HG02763 (cell line): ENCODE measurements around the gene UGCG.
"Not testable (repeated sequence)": the region's sequence is repeated elsewhere in the genome, so short reads cannot be mapped to it uniquely, and the experiment has no call there.

ENCODE experiments used
- ATAC-seq: cut with Tn5 transposase; IDR thresholded peaks from one replicate; pipeline ENCODE4 v1.9.1; 2021; ENCODE audit warnings: mild to moderate bottlenecking, moderate library complexity; ENCODE audit not compliant: unreplicated experiment

Gene UGCG

DNA sequence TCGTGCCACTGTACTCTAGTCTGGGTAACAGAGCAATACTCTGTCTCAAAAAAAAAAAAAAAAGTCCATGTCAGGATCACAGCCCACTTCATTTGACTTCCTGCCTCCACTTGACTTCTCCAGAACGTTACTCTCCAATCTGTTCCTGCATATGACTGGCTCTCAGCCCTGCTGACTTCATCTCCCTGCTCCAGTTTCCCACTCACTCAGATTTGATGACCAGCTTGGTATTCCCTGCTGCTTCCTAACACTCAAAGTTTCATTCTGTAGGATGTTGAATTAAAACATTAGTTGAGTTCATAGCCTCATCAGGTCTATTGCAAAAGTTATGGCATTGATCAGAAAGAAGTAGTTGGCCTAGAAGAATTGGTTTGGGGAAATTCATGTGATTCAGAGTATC, 52.3 kb downstream of the UGCG start:
- ATAC-seq: no peak

DNA sequence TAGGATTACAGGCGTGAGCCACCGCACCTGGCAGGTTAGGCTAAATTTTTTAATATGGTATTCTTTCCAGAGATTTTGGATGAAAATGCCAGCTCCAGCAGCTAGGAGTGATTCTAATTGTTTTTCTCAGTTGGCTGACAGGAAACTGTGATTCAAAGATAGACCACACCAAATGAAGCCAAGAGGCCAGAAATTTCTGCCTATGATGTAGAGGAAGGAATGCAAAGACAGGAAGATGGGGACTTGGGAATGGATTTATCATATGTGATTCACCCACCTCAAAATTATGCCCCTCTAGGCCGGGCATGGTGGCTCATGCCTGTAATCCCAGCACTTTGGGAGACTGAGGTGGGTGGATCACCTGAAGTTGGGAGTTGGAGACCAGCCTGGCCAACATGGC, 53.3 kb downstream of the UGCG start:
- no peak for ATAC-seq

DNA sequence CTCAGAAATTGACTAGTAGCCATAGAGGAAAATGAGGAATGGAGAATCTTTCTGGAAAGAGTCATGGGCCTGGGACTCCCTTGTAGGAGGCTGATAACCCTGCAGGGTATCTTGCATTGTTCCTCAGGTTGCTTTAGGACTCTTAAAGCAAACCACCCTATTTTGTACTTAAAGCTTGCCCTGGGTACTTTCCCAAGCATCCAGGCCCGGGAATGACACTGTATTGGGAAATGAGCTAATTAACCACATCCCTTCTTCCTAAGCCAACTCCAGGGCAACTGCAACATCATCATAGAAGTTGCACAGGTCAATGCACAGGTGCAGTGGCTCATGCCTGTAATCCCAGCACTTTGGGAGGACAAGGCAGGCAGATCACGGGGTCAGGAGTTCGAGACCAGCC, 55.9 kb downstream of the UGCG start:
- no peak for ATAC-seq

DNA sequence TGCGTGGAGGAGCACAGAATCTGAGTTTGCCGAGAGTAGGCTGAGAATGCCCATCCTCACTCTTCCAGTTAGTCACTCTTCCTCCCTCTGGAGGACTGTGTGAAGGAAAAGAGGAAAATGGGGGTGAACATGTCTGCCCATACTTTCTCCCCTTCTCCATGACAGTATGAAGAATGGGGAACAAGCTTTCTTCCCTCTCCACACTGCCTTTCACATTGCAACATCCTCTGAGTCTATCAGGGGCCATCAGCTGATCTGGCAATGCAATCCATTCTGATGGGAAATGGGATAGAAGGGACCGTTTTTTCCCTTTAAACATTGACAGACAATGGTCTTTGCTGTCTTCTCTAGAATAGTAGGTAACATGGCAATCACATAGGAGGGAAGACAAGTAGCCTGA, 56.8 kb downstream of the UGCG start:
- ATAC-seq: no peak

- ATAC-seq: no peak
Measured at GRCh38 chr9:111955048-111955447, 58.4 kb downstream of the UGCG start.

- no peak for ATAC-seq
Measured at GRCh38 chr9:111957856-111958631, 61.4 kb downstream of the UGCG start.

DNA sequence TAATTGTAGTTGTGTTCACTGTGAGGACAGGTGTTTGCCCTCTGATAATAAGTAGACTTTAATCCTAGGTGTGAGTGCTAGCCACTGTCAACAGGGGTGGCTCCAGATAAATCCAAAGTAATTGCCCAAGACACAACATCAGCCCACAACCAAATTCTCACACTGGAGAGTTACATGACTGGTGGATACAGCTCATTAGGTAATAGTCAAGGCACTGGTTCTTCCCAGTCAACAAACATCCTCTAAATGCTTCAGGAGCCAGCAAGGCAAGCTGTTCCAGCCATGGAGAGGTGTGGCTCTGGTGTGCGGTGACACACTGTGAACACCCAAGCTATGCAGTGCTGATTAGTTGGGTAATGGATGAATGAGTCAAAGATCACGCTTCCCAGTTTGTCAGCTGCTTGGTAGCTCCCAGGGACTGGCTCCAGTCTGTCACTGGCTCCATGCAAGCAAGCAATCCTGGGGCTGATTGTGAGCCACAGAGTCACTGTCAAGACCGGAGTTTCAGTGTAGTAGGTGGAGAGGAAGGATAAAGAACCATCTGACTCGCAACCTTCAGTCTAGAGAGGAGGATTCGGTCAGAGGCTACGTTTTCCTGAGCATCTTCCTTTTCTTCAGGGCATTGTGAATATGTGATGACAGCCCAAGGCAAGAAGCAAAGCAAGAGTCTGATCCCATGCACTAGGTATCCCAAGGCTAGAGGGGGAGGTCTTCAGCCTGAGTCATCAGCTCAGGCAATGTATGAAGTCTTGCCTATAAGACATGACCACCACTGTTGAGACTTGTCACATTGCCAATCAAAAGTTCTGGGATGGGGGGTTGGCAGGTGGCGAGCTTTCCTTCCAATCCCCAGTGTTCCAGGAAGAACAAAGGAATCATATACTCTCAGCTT, 63.1 kb downstream of the UGCG start:
- ATAC-seq: no peak

- not testable (repeated sequence) for ATAC-seq
Measured at GRCh38 chr9:111960485-111960884, 63.9 kb downstream of the UGCG start.

DNA sequence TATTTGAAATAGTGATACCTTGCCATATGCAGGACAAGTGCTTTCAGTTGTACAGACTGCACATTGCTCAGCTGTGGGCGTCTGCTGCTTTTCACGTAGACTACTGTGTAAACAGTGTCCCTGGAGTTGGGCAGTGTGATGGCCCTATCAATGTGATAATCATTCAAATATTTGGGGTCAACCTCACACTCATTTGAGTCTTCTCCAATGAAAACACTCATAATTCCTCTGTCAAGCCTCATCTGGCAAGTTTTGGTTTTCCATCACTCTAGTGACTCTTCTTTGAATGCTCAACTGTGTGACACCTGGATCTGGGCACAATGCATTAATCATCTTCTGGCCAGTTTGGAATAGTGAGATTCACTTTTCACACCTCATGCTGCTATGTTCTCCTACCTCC, 64.4 kb downstream of the UGCG start:
- ATAC-seq: no peak

DNA sequence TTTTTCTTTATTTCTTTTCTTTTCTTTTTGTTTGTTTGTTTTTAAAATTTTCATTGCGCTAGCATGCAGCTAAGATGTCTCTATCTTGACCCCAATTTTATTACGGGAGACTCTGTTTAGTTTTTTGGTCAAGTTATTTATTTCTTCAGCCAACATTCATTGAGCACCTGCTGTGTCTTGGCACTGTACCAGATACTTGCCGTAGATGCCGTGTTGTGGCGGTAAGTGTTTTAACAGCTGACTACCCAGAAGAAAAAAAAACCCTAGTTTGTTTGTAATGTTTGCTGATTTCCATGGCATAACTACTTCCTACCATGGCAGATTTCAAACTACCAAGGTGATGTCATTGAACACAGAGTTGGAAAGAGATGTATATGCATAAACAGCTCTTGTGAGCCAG, 65.0 kb downstream of the UGCG start:
- no peak for ATAC-seq

- ATAC-seq: no peak
Measured at GRCh38 chr9:111962021-111962420, 65.4 kb downstream of the UGCG start.

DNA sequence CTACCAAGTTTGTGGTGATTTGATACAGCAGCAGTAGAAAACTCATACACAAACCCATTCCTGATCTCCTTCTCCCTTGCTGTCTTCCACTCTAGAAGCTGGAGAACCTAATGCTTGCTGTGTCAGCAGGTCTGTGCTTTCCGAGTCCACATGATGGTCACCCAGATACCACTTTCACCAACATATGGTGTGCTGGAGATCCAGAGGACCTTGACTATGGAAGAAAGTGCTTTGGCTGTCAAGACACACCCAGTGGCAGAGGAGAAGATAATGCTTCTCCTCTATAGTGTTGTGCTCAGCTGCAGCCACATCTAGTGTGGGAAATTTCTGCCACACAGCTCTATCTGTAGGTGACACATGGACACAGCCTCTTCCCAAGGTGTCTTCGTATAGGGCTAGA, 67.4 kb downstream of the UGCG start:
- ATAC-seq: no peak

GRCh38 chr9:111965566-111966019, 69.0 kb downstream of the UGCG start:
- ATAC-seq: peak; percentile 71

DNA sequence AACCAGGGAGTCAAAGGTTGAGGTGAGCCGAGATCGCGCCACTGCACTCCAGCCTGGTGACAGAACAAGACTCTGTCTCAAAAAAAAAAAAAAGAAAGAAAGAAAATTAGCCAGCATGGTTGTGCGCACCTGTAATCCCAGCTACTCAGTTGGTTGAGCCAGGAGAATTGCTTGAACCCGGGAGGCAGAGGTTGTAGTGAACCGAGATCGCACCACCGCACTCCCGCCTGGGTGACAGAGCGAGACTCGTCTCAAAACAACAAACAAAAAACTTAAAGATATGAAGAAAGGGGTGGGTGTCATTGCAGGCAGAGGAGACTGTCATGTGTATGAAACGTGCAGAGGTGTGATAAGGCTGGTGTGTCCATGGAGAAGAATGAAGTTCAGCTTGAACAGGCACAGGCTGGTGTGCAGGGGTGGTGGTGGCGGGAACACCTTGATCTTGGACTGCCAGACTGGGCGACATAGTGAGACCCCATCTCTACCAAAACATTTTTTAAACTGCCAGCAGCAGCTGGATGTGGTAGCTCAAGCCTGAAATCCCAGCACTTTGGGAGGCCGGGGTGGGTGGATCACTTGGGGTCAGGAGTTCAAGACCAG, 69.6 kb downstream of the UGCG start:
- no peak for ATAC-seq

DNA sequence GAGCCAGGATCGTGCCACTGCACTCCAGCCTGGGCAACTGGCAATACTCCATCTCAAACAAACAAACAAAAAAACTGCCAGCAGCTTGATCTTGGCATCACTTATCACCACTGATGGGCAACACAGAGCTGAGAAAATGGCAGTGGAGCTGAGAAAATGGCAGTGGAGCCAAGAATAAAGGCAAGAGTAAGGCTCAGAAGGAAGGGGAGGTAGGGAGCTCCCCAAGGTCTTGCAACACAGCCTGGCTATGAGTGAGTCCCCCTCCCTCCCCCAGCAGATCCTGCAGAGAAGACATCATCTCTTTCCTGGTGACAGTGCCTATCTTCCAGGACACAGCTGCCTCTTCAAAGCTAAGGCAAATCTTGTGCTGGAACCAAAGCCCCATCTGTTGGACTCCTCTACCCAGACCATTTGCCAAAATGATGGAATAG, 70.3 kb downstream of the UGCG start:
- no peak for ATAC-seq

- ATAC-seq: no peak
Measured at GRCh38 chr9:111967621-111968020, 71.0 kb downstream of the UGCG start.

DNA sequence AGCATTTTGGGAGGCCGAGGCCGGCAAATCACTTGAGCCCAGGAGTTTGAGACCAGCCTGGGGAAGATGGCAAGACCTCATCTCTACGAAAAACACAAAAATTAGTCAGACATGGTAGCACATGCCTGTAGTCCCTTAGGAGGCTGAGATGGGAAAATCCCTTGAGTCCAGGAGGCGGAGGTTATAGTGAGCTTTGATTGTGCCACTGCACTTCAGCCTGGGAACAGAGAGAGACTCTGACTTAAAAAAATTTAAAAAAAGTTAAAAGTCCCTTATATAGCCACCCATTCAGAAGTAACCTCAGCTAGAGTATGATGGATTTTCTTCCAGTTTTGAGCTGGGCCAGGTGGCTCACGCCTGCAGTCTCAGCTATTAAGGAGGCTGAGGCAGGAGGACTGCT, 72.4 kb downstream of the UGCG start:
- ATAC-seq: no peak

GRCh38 chr9:111969622-111970021, 73.0 kb downstream of the UGCG start:
- ATAC-seq: no peak

DNA sequence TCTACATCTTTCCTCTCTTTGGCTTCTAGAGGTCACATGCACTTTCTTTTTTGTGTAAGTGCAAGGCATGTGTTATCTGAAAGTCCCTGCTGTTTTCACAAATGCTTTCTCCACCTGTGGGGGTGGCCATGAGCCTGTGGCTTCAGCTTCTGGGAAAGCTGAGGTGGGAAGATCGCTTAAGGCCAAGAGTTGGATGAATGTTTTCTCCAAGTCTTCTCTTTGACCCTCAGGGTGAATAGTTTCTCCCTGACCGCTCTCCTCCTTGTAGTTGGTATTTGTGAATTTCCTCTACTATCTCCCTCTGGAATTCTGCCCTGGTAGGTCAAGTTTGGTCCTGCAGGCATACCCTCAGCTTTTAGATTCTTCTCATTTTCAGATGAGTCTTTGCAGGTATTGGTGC, 74.2 kb downstream of the UGCG start:
- no peak for ATAC-seq

DNA sequence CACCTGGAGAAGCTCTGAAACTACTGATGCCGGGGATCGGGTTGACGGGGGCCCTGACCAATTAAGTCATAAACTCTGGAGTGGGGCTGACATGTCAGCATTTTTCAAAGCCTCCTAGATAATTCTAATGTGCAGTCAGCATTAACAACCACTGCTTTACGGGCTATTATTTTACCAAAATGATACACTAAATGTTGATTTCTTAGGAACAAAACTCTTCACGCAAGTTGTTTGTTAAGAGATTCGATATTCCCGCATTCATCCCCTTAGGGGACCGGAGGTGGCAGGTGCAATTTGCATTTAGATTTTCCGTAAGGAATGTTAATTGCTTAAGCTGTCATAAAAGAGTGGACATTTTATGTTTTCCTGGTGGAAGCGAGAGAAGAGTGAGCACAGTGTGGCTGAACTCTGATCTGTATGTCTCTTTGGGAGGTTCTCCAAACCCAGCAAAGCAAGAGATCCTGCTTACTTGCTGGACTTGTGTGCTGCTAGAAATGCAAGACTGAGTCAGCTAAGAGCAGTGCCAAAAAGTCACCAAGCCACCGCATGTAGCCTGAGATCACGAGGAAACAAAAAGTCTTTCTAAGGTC, 77.6 kb downstream of the UGCG start:
- ATAC-seq: no peak

GRCh38 chr9:111975709-111976108, 79.1 kb downstream of the UGCG start:
- ATAC-seq: no peak
